ENCODE results near the gene SGK1.
"Not testable (repeated sequence)": the region's sequence is repeated elsewhere in the genome, so short reads cannot be mapped to it uniquely, and the experiment has no call there.

SGK1 gene

DNA sequence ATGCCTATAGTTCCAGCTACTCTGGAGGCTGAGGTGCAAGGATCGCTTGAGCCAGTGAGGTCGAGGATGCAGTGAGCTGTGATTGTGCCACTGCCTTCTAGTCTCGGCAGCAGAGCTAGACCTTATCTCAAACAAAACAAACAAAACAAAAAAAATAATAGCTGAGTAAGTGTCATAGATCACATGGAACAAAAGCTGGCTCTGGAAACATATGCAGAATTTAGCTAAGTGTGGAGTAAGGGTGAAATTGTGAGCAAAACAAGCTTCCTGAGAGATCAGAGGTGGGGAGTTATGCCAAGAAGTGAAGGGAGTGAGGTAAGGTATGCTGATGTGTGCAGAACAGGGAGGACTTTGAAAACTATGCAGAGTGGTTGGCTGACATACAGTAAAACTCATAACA is 18.7 kb downstream of the SGK1 start:
- no peak for DNase-seq

DNA sequence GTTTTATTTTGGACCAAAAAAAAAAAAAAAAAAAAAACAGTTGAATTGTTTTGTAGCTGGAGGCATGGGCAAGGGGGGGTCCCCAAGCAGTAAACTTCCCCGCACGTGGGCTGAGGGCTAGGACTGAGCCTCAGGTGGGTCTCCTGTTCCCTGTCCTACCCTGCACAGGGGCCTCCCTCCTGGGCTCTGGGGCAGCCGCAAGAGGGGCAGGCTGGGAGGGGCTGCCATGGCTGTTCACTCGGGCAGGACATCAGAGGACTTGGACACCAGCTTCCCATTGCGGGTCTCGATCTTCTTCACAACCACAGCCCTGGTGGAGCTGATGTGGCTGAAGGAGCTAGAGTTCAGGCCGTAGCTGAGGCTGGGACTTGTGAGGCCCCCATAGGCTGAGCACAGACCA is 21.1 kb downstream of the SGK1 start:
- no peak for DNase-seq

GRCh38 chr6:134295953-134296553 is 21.9 kb downstream of the SGK1 start:
- no peak for DNase-seq

DNA sequence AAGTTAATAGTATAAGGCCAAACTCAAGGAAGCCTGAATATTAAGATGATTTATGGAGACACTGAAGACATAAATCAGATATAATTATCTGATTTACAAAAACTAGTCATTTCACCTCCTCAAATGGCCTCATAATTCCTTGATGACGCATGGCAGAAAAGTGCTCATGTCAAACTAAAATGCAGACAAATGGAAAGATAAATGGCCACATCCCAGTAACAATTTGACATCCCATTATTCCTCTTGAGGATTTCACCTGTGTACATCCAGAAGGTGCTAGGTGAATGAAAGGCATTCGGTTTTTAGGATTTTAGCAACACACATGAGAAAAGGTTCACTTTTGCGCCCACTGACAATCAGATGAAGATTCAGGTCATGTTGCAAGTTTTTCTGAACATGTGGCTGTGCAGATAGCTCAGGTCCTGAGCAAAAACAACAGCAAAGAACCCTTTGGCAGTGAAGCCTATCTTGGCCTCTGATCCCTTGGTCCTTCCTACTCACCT is 24.2 kb downstream of the SGK1 start:
- no peak for DNase-seq

DNA sequence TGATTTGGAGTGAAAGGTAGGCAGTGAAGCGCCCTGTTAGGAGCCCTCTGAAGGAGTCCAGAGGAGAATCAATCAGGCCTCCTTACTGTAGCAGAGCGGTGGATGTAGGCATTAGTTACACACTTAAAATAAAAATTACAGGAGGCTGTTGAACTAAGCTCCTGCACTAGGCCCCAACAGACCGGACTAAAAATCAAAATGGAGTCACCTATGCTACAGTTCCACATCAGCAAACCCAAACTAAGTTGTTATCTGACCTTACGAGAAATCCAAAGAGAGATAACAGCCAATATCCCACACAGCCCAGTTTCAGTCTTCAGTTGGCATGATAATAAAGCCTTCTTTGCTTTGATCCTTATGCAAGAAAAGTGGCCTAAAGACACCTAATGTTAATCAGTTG is 26.8 kb downstream of the SGK1 start:
- DNase-seq: no peak

GRCh38 chr6:134289204-134289575 is 28.7 kb downstream of the SGK1 start:
- no peak for DNase-seq

DNA sequence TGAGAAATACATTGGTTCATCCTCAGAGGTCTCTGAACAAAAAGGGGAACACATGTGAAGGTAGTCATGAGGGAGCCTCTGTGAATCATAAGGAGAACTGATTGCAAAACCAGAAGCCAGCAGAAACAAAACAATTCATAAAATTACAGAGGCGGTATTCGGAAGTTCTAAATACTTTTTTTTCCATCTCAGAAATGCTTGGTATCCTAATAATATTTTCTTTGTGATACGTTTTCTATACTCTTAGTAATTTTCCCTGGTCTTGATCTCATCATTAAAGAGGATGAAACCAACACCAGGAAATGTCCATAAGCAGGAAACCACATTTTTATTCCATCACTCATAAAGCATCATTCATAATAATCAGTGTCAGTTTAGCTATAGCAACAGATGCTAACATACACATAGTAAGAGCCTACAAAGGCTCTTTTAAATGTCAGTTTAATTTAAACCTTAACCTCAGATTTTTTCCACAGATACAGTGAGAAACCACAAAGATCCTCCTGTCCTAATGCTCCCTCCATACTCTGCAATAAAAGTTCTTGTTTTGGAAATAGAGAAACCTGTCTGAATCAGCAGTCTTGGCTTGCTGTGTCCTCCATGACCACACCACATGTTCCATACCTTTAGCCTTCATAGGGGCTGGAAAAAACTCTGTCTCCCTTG is 29.2 kb downstream of the SGK1 start:
- no peak for DNase-seq

DNA sequence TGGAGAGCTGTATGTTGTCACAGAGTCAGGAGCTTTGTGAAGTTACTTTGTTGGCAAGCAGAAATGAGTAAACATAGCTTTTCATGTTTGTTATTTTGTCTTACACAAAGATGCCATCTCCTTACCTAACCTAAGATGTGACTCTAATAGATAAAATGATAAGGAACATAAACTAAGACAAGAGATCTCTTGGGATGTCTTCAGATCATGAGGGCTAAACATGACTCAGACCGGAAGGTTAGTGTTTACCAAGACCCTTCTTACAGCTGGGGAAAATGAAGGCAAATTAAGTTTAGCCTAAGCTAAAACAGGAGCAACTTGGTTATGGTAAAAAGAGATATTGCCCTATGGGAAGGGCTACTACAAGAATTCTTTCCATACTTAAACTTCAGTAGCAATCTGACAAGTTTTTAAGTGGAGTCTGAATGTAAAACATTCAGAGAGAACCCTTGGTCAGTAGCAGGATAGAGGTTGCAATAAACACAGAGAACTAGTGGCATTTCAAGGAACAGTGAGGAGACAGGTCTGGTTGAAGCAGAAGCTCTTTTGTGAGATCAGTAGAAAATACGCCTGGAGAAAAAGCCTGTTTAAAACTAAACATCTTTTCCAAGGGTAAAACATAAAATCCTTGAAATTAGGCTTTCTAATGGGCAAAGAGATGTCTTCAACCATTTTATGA is 29.9 kb downstream of the SGK1 start:
- no peak for DNase-seq

GRCh38 chr6:134282816-134283215 is 35.1 kb downstream of the SGK1 start:
- DNase-seq: no peak

DNA sequence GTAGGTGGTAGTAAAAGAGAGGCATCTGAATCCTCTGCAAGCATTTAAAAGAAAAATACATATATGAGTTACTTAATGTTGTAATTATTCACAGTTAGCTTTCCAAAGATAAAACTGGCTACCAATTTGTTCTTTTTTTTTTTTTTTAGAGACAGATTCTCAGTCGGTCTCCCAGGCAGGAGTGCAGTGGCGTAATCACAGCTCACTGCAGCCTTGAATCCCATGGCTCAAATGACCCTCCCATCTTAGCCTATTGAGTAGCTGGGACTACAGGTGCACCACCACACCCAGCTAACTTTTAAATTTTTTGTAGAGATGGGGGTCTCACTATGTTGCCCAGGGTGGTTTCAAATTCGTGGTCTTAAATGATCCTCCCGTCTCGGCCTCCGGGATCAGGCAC is 36.5 kb downstream of the SGK1 start:
- no peak for DNase-seq

GRCh38 chr6:134278000-134278399 is 39.9 kb downstream of the SGK1 start:
- DNase-seq: no peak

DNA sequence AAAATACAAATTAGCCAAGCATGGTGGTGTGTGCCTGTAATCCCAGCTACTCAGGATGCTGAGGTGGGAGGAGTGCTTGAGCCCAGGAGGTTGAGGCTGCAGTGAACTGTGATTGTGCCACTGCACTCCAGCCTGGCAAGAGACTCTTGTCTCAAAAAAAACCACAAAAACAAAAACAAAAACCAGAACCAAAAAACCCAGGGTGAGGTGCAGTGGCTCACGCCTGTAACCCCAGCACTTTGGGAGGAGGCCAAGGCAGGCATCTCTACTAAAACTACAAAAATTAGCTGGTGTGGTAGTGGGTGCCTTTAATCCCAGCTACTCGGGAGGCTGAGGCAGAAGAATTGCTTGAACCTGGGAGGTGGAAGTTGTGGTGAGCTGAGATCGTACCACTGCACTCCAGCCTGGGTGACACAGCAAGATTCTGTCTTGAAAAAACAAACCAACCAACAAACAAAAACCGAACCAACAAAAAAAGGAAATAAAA is 41.0 kb downstream of the SGK1 start:
- DNase-seq: not testable (repeated sequence)

DNA sequence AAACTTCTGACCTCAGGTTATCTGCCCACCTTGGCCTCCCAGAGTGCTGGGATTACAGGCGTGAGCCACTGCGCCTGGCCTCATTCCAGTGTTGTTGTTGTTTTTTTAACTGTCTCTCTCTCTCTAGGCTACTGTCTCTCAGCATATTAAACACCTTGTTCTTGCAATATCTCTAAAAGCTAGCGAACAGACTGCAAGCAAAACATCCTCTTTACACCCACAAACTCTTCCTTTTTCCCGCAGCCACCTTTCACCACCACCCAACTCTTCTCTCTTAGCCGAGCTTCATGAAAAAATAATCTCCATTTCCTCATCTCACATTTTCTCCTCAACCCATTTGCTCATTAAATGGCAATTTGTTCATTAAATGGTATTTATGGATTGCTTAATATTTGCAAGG is 45.5 kb downstream of the SGK1 start:
- no peak for DNase-seq

DNA sequence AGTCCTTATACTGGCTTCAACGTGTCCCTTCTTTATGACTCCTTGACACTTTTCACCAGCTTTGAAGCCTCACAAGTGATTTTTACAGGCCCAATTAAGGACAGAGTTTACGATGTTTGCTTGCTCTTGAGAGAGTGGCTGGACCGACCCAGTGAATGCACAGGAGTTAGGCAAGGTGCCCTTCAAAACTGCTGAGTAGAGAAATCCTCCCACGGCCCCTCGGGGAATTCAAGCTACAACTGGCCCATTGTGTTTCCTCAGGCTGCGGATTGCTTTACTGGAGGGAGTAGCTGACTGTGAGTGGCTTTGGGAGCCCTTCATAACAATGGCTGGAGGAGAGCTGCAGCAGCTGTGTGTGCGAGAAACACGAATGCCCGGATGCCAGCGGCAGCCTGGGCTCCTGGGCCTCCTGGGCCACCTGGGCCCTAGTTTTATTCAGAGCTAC is 50.0 kb downstream of the SGK1 start:
- no peak for DNase-seq

DNA sequence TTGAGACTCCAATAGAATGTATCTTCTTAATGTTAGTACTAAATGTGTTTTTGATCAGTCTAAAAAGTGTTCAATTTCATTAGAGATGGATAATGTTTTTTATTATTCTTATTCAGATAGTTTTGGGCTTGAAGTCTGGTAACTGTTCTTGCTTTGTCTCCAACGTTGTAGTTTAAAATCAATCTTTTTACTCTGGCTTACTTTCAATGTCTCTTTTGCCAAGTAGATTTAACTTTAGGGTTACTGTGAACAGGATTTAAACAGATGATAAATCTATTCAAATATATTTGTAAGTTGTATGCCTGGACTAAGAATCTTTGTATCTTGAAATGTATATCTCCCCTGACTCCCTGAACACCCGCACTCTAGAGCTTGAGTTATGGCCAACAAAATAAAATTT is 51.1 kb downstream of the SGK1 start:
- no peak for DNase-seq

DNA sequence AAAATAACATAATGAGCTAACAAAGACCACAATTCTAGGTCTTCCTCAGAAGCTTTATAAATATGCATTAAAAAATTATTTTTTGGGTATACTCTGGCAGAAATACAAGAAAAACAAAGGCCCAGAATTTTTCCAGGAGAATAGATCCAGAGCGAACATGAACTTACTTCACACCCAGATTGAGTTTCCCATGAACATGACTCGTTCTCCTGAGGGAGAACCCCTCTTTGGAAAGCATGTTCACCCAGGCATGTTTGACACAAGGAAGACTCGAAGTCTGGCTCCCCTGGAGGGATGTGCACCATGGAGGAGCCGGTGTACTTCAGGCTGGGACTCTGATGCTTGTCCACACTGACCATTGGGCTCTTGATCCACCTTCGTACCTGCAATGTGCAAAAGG is 56.1 kb downstream of the SGK1 start:
- DNase-seq: no peak

- DNase-seq: no peak
These were observed 59.0 kb downstream of the SGK1 start for GRCh38 chr6:134258849-134259306.

DNA sequence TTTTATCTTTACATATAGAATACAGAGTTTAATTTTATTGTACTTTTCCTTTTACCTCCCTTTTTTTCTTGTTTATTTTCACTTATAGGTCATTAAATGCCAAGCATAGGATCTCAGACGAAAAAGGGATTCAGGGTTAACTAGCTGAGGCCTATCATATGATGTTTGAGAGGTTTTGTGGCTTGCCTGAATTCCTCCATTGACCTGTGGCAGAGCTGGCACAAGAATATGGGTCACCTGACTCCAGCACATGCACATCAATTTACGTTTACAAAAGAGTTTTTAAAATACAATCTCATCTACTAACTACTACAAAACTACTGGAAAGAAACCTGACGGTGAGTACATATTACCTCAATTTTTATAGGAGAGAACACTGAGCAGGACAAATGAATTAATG is 60.4 kb downstream of the SGK1 start:
- DNase-seq: no peak

DNA sequence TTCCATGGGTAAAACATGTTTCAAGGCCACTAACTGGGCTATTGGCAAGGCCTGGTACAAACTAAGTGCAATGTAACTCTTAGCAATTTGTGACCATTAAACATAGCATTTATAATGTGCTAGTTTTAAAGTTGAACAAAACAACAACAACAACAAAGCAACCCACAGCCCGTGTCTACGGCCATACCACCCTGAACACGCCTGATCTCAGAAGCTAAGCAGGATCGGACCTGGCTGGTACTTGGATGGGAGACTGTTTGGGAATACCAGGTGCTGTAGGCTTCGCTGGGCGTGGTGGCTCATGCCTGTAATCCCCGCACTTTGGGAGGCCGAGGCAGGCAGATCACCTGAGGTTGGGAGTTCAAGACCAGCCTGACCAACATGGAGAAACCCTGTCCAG is 61.0 kb downstream of the SGK1 start:
- no peak for DNase-seq

- not testable (repeated sequence) for DNase-seq
These were observed 62.6 kb downstream of the SGK1 start for GRCh38 chr6:134255280-134255679.

GRCh38 chr6:134254118-134254517 is 63.8 kb downstream of the SGK1 start:
- no peak for DNase-seq

- no peak for DNase-seq
These were observed 64.2 kb downstream of the SGK1 start for GRCh38 chr6:134253681-134254080.

DNA sequence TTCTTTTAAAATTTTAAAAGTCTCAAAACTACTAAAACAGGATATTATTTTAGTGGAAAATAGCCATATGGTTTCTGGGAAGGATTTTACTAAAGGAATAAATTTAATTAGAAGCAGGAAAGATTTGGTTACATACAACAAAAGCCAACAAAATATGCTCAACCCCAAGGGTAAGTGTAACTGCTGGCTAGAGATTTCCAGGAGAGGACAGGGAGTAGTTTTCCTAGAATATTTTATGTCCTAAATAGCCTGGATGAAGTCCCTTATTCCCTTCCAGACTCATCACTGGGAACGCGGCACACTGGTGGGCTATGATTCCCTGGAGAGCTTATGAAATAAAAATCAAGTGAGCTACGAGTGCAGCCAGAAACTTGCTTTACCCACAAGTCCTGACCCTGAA is 66.6 kb downstream of the SGK1 start:
- no peak for DNase-seq

DNA sequence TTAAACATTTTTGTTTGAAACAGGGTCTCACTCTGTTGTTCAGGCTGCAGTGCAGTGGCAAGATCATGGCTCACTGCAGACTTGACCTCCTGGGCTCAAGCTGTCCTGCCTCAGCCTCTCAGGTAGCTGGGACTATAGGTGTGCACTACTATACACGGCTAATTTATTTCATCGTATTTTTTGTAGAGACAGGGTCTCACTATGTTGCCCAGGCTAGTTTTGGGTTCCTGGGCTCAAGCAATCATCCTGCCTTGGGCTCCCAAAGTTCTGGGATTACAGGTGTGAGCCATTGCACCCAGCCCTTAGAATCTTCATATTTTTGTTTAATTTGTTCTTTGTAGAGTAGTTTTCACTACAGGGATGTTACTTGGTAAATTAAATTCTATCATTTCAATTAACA is 67.1 kb downstream of the SGK1 start:
- DNase-seq: no peak
